K562 (cell line): ENCODE results near the gene DGKZ. TPM values are rescaled to one million over a fixed set of nuclear protein-coding genes. Genes with fewer than 3 reads are reported as not detected.

Experiments
- E2F5 ChIP-seq: sonication (generic); formaldehyde crosslinking; IDR thresholded peaks from 2 replicates; pipeline ENCODE4 v1.8.0; 2022; ENCODE audit warnings: mild to moderate bottlenecking, missing genetic modification reagents
- GTF2F1 ChIP-seq: IDR thresholded peaks from 2 replicates; pipeline ENCODE4 v1.6.1; 2011; ENCODE audit warnings: low read depth, low read length, improper control_type of control experiment
- TAF9B ChIP-seq: fragments of 450-650 bp; IDR thresholded peaks from 2 replicates; pipeline ENCODE4 v1.6.1; 2018; ENCODE audit warnings: mild to moderate bottlenecking; ENCODE audit not compliant: partially characterized antibody
- VEZF1 ChIP-seq: fragments of 200-800 bp; sonication (Bioruptor generic); IDR thresholded peaks from 2 replicates; pipeline ENCODE4 v1.6.1; 2017; ENCODE audit warnings: missing genetic modification characterization, missing compliant biosample characterization
- ZNF318 ChIP-seq, 2 experiments: fragments of 450-650 bp; IDR thresholded peaks; 2 replicates each; pipeline ENCODE4 v1.6.1; 2016; ENCODE audit warnings: mild to moderate bottlenecking in 2 of 2, borderline replicate concordance in 1 of 2, low read depth in 1 of 2, moderate library complexity in 1 of 2
- ZNF785 ChIP-seq: fragments of 250-450 bp; sonication (Bioruptor Pico); IDR thresholded peaks from 2 replicates; pipeline ENCODE4 v1.4.0; 2020; ENCODE audit warnings: mild to moderate bottlenecking
- polyA plus RNA-seq, 8 experiments: library from polyadenylated mRNA; depleted of rRNA in 4 of 8; stranded (reverse) in 5 of 8; unstranded in 3 of 8; fragments of >200 nt; fragmentation: Nextera tagmentation in 2 of 8; fragmentation: Illumina TruSeq in 1 of 8; extraction: Ambion mirVana in 2 of 8; extraction: Trizol in 1 of 8; gene quantifications; 2 replicates each; pipeline versions ENCODE4 v1.2.1 to v1.2.3, GENCODE V29; 2011 to 2014; ENCODE audit warnings: inconsistent platforms in 1 of 8, missing spikeins in 1 of 8
- total RNA-seq, 7 experiments: library from RNA; depleted of rRNA in 6 of 7; stranded (reverse); fragments of >200 nt in 6 of 7; fragmentation: Illumina TruSeq in 2 of 7; extraction: Trizol in 2 of 7; gene quantifications; 2 replicates each; pipeline versions ENCODE4 v1.2.1 to v1.2.3, GENCODE V29; 2011 to 2021; ENCODE audit warnings: low replicate concordance in 1 of 7

DGKZ gene
- total and polyA plus RNA-seq, 9 of the 15 experiments (the other 6 are each of a cell fraction or from before 2014, with no cell fraction given) = 0.51 to 100 (median 44.2) TPM

- no peak for TF ChIP-seq ZNF318 (IDR thresholded peaks at IDR 0.05; ENCODE audit: borderline replicate concordance in 1 of 2, low read depth in 1 of 2)
- no peak for TF ChIP-seq ZNF785 (CRISPR knock-in tag)
- TF ChIP-seq E2F5 (CRISPR knock-in tag) = no peak
- TF ChIP-seq GTF2F1 = no peak
- TF ChIP-seq TAF9B = no peak
- no peak for TF ChIP-seq VEZF1 (CRISPR knock-in tag)
Observed at GRCh38 chr11:46378296-46378695, 31.0 kb downstream of the DGKZ start (continued).
